Measurements from ENCODE around the gene CNPY2.

DNA sequence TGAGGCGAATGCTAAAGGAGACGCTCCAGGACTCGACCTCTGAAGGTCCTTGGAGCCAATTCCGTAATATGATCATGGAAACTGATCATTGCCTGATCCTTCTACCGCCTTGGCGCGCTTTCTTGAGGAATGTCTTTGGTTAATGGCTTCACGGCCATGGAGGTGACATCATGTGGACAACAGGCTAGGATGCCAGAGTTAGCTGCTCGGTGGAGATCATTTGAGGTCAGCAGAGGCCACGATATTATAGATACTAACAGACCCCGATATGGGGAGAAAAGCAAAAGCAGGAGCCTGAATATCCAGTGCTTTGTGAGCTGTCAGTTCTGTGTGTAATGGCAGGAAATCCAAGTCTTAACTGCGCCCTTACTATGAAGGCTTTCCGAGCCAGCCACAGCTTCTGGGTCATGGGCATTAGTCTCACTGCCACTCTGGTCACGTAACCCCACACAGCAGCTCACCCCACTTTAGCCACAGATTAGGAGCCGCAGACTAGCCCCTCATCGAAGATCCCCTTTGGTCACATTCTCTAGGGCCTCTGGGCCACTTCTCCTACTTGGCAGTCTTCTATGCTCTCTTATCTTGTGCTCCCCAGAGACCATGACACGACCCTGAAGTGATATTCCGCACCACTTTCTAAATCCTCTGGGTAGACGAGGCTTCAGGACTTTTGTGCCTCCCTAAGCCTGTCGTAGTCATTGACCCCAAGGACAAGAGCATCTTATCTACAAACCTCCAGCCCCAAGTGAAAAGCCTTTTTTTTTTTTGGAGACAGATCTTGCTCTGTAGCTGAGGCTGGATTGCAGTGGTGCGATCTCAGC lies 14.9 kb downstream of the CNPY2 start:
- no peak for TF ChIP-seq POLR2A (IDR thresholded peaks at IDR 0.05)
- TF ChIP-seq, protein P1, sequence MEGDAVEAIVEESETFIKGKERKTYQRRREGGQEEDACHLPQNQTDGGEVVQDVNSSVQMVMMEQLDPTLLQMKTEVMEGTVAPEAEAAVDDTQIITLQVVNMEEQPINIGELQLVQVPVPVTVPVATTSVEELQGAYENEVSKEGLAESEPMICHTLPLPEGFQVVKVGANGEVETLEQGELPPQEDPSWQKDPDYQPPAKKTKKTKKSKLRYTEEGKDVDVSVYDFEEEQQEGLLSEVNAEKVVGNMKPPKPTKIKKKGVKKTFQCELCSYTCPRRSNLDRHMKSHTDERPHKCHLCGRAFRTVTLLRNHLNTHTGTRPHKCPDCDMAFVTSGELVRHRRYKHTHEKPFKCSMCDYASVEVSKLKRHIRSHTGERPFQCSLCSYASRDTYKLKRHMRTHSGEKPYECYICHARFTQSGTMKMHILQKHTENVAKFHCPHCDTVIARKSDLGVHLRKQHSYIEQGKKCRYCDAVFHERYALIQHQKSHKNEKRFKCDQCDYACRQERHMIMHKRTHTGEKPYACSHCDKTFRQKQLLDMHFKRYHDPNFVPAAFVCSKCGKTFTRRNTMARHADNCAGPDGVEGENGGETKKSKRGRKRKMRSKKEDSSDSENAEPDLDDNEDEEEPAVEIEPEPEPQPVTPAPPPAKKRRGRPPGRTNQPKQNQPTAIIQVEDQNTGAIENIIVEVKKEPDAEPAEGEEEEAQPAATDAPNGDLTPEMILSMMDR (IDR thresholded peaks at IDR 0.05) = no peak
